ENCODE measurements around the gene TCF21. TPM values are rescaled to one million over a fixed set of nuclear protein-coding genes. Genes with fewer than 3 reads are reported as not detected.

The TCF21 gene
- total RNA-seq, 1 donor from 2014 or later = 5.0 TPM

DNA sequence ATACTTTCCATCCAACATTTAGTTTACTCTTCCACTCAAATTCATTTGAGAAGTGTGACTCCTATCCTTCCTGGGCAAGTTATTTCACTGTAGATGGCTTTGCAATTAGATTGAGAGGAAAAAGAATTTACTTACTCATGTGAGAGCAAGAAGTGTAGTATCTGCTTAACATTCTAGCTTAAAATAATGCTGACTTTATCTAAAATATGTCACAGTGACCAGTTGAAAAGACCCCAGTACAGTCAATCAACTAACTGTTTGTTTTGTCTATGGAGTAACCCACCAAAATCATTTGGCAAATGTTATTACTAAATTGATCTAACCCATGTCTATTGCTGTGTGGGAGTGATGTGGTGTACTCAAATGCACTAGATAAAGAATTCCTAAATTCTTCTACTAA is 8.9 kb upstream of the TCF21 start:
- no peak for DNase-seq (ENCODE audit: low spot score in 2 of 2, unreplicated experiment in 2 of 2)
- H3K36me3 Mint-ChIP-seq = no peaks in the 10 kb centered on the region
- TF ChIP-seq, protein P1, sequence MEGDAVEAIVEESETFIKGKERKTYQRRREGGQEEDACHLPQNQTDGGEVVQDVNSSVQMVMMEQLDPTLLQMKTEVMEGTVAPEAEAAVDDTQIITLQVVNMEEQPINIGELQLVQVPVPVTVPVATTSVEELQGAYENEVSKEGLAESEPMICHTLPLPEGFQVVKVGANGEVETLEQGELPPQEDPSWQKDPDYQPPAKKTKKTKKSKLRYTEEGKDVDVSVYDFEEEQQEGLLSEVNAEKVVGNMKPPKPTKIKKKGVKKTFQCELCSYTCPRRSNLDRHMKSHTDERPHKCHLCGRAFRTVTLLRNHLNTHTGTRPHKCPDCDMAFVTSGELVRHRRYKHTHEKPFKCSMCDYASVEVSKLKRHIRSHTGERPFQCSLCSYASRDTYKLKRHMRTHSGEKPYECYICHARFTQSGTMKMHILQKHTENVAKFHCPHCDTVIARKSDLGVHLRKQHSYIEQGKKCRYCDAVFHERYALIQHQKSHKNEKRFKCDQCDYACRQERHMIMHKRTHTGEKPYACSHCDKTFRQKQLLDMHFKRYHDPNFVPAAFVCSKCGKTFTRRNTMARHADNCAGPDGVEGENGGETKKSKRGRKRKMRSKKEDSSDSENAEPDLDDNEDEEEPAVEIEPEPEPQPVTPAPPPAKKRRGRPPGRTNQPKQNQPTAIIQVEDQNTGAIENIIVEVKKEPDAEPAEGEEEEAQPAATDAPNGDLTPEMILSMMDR (IDR thresholded peaks at IDR 0.05; ENCODE audit: unreplicated experiment) = no peak
- peaks cover 2% of the 10 kb centered on the region for H3K4me1 Mint-ChIP-seq
- H3K9me3 Mint-ChIP-seq = no peaks in the 10 kb centered on the region
- H3K27me3 Mint-ChIP-seq (ENCODE audit: low read depth) = peaks cover 66% of the 10 kb centered on the region
- H3K27ac Mint-ChIP-seq = no peak overlapping the region
- no peak overlapping the region for H3K4me3 Mint-ChIP-seq

DNA sequence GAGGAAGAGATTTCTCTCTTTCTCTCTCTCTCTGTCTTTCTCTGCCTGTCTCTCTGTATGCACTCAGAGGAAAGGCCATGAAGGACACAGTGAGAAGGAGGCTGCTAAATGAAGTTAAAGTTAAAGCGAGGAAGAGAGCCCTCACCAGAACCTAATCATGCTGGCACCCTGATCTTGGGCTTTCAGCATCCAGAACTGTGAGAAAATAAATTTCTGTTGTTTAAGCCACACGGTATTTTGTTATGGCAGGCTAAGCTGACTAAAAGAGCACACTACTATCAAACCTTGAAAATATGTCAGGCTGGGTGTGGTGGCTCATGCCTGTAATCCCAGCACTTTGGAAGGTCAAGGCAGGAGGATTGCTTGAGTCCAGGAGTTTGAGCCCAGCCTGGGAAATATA is 8.0 kb upstream of the TCF21 start:
- Mint-ChIP-seq H3K9me3 (no peaks in the 10 kb centered on the region), H3K27ac (no peak overlapping the region), H3K27me3 (ENCODE audit: low read depth) (peaks cover 70% of the 10 kb centered on the region), H3K4me1 (peaks cover 4% of the 10 kb centered on the region), H3K36me3 (no peaks in the 10 kb centered on the region), H3K4me3 (no peak overlapping the region)
- DNase-seq (ENCODE audit: low spot score in 2 of 2, unreplicated experiment in 2 of 2) = no peak
- TF ChIP-seq, protein P1 (IDR thresholded peaks at IDR 0.05; ENCODE audit: unreplicated experiment) = no peak

GRCh38 chr6:133886104-133886775 is 2.7 kb upstream of the TCF21 start:
- peaks cover 92% of the 10 kb centered on the region for H3K27me3 Mint-ChIP-seq (ENCODE audit: low read depth)
- H3K9me3 Mint-ChIP-seq = no peaks in the 10 kb centered on the region
- peaks cover 36% of the 10 kb centered on the region for H3K4me1 Mint-ChIP-seq
- DNase-seq (ENCODE audit: low spot score in 2 of 2, unreplicated experiment in 2 of 2) = no peak
- H3K4me3 Mint-ChIP-seq = no peak overlapping the region
- TF ChIP-seq, protein P1 (IDR thresholded peaks at IDR 0.05; ENCODE audit: unreplicated experiment) = no peak
- H3K36me3 Mint-ChIP-seq = no peaks in the 10 kb centered on the region
- peak overlapping the region; percentile 70 for H3K27ac Mint-ChIP-seq

DNA sequence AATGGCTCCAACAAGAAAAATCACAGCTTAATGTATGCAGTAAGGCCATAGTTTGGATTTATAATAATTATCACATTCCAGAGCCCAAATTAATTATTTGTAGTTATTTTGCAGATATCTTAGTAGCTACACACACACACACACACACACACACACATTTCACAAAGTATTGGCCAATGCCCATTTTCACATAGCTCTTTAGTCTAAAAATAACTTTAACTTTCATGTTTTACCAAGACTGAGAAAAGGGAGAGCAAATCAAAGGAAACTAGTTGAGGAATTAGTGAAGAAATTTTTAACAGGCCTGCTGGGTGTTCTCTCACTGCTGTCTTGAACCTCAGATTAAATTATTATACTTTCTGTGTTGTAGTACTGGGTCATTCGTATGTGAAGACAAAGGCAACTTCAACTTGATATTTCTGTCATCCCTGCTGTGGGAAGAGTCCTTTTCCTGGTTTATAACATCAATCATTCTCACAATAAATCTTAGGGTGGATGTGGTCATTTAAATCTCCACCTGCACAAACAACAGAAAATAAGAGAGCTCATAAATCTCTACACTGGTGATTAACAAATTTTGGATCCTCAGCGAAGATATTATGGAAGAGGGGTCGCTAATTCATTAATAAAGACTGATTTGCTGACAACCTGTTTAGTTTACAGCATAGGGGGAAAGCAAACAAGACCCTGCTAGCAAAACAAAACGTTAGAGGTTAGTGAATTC is 1.6 kb upstream of the TCF21 start:
- Mint-ChIP-seq H3K4me1 (peaks cover 40% of the 10 kb centered on the region), H3K4me3 (no peak overlapping the region), H3K27ac (peak overlapping the region; percentile 37), H3K9me3 (no peaks in the 10 kb centered on the region), H3K36me3 (no peaks in the 10 kb centered on the region), H3K27me3 (ENCODE audit: low read depth) (peaks cover 93% of the 10 kb centered on the region)
- DNase-seq (ENCODE audit: low spot score in 2 of 2, unreplicated experiment in 2 of 2) = no peak
- TF ChIP-seq, protein P1 (IDR thresholded peaks at IDR 0.05; ENCODE audit: unreplicated experiment) = no peak

GRCh38 chr6:133887880-133888230 is 1.1 kb upstream of the TCF21 start:
- Mint-ChIP-seq H3K36me3 (no peaks in the 10 kb centered on the region), H3K4me3 (no peak overlapping the region), H3K27ac (no peak overlapping the region), H3K27me3 (ENCODE audit: low read depth) (peaks cover 95% of the 10 kb centered on the region), H3K4me1 (peaks cover 43% of the 10 kb centered on the region), H3K9me3 (no peaks in the 10 kb centered on the region)
- TF ChIP-seq, protein P1 (IDR thresholded peaks at IDR 0.05; ENCODE audit: unreplicated experiment) = no peak
- DNase-seq (ENCODE audit: low spot score in 2 of 2, unreplicated experiment in 2 of 2) = no peak

Measured in mesothelial cell of epicardium (in vitro differentiated cells).